Panc1 (cell line): ENCODE results near the gene CDCA4. TPM values are rescaled to one million over a fixed set of nuclear protein-coding genes. Genes with fewer than 3 reads are reported as not detected.

Source experiments
- ATAC-seq: fragments of 200-7000 bp; cut with Tn5 transposase; 2 replicates; pipeline ENCODE4 v1.9.1; 2020; ENCODE audit warnings: mild to moderate bottlenecking, moderate library complexity
- BruUV-seq: library from RNA; stranded (reverse); fragments of 400-500 nt; replicated peaks from 2 replicates; lab custom pipeline; 2021; lab: Mats Ljungman, UMichigan
- CTCF ChIA-PET: fragments of 300-600 bp; sonication (Branson Sonifier 250); formaldehyde crosslinking; loops from one replicate; lab custom pipeline; 2022; ENCODE audit warnings: antibody characterized with exemption; lab: Charles Lee
- POLR2A ChIA-PET: fragments of 300-600 bp; sonication (Branson Sonifier 250); formaldehyde crosslinking; loops from one replicate; lab custom pipeline; 2022; ENCODE audit warnings: antibody characterized with exemption; lab: Charles Lee
- DNase-seq: peaks from one replicate; pipeline ENCODE4 v3.0.0-alpha.2; 2010; ENCODE audit warnings: low read depth, low spot score
- H3K27ac ChIP-seq: 2 replicates; pipeline ENCODE4 v1.5.1; 2011; ENCODE audit warnings: mild to moderate bottlenecking, low read length, inconsistent platforms
- H3K27me3 ChIP-seq: fragments of 200-500 bp; sonication (Bioruptor generic); 2 replicates; pipeline ENCODE4 v1.6.0; 2014; ENCODE audit warnings: low read length, inconsistent platforms; ENCODE audit not compliant: control insufficient read depth, insufficient read depth
- H3K36me3 ChIP-seq: fragments of 200-500 bp; sonication (Bioruptor generic); 2 replicates; pipeline ENCODE4 v1.5.1; 2014; ENCODE audit warnings: inconsistent platforms, mild to moderate bottlenecking, low read length, moderate library complexity; ENCODE audit not compliant: control insufficient read depth, insufficient read depth
- H3K4me1 ChIP-seq: 2 replicates; pipeline ENCODE4 v1.5.1; 2011; ENCODE audit warnings: inconsistent platforms, mild to moderate bottlenecking, low read length, moderate library complexity; ENCODE audit not compliant: control insufficient read depth, insufficient read depth
- H3K4me3 ChIP-seq, 2 experiments: 2 replicates each; pipeline ENCODE4 v1.5.1; 2011 to 2012; ENCODE audit warnings: low read depth in 2 of 2, low read length in 2 of 2, mild to moderate bottlenecking in 2 of 2, inconsistent platforms in 1 of 2, moderate library complexity in 1 of 2
- H3K9me3 ChIP-seq: fragments of 200-500 bp; sonication (Bioruptor generic); 2 replicates; pipeline ENCODE4 v1.5.1; 2014; ENCODE audit warnings: low read depth, mild to moderate bottlenecking, inconsistent platforms, low read length, moderate library complexity; ENCODE audit not compliant: control insufficient read depth, insufficient read depth
- CTCF ChIP-seq: fragments of 450-650 bp; IDR thresholded peaks from 2 replicates; pipeline ENCODE4 v1.5.1; 2017; ENCODE audit warnings: mild to moderate bottlenecking
- POLR2AphosphoS5 ChIP-seq: IDR thresholded peaks from 2 replicates; pipeline ENCODE4 v1.6.1; 2012; ENCODE audit warnings: mild to moderate bottlenecking, low read depth, low read length, moderate library complexity
- REST ChIP-seq, 2 experiments: IDR thresholded peaks; 2 replicates each; pipeline ENCODE4 v1.6.1; 2011 to 2012; ENCODE audit warnings: low read depth in 2 of 2, control low read depth in 1 of 2, low read length in 1 of 2, mild to moderate bottlenecking in 1 of 2, moderate library complexity in 1 of 2; ENCODE audit not compliant: insufficient read depth in 1 of 2
- SIN3A ChIP-seq: IDR thresholded peaks from 2 replicates; pipeline ENCODE4 v1.6.1; 2012; ENCODE audit warnings: low read depth, mild to moderate bottlenecking, low read length, moderate library complexity, borderline replicate concordance; ENCODE audit not compliant: insufficient read depth
- TCF7L2 ChIP-seq: IDR thresholded peaks from 2 replicates; pipeline ENCODE4 v1.6.1; 2011; ENCODE audit warnings: mild to moderate bottlenecking, low read depth, low read length, inconsistent platforms
- in situ Hi-C: cut with HindIII; loops from 2 replicates; pipeline ENCODE4 v1.10.0; 2016; ENCODE audit warnings: low sequenced_read_pairs, low pct_unique_long_range_greater_than_20kb
- intact Hi-C: fragments of 100-400 bp; cut with micrococcal nuclease; formaldehyde crosslinking; loops from one replicate; pipeline ENCODE4 v1.10.0; 2022; ENCODE audit not compliant: unreplicated experiment
- total RNA-seq: library from RNA; stranded (reverse); gene quantifications from one replicate; pipeline ENCODE4 v1.2.1, GENCODE V29; 2021; ENCODE audit not compliant: unreplicated experiment

Gene CDCA4
- total RNA-seq, 1 experiment from 2014 or later = 39.9 TPM

GRCh38 chr14:104986487-104987164 is 34.3 kb downstream of the CDCA4 start:
- CTCF ChIA-PET = no interaction called here
- POLR2A ChIA-PET = no interaction called here

More at GRCh38 chr14:104986487-104987164, 34.3 kb downstream of the CDCA4 start:
- Histone ChIP-seq H3K27ac (peak overlapping the region; percentile 65), H3K4me1 (peaks cover 5% of the 10 kb centered on the region), H3K9me3 (no peaks in the 10 kb centered on the region), H3K4me3 (peak overlapping the region; percentile 63 to 65), H3K27me3 (no peaks in the 10 kb centered on the region), H3K36me3 (no peaks in the 10 kb centered on the region)
- in situ Hi-C loops (no loop called here), intact Hi-C loops (no loop called here)
- no TSS peak for BruUV-seq
- TF ChIP-seq REST (IDR thresholded peaks at IDR 0.05; ENCODE audit: insufficient read depth in 1 of 2, low read depth in 2 of 2, low read length in 1 of 2) (no peak), SIN3A (no peak), TCF7L2 (no peak), CTCF (no peak), POLR2AphosphoS5 (no peak)
- ATAC-seq (no peak), DNase-seq (no peak)
